Thoracic aorta (tissue), 2 donors: ENCODE results near the gene RNF166. TPM values are rescaled to one million over a fixed set of nuclear protein-coding genes. Genes with fewer than 3 reads are reported as not detected.

Experiments
- ATAC-seq: fragments of 150-250 bp; one replicate; pipeline ENCODE4 v1.8.0; 2017; ENCODE audit warnings: low read depth; ENCODE audit not compliant: insufficient number of reproducible peaks, low FRiP score
- DNase-seq: peaks from one replicate; pipeline ENCODE4 v3.0.0-alpha.2; 2020; ENCODE audit warnings: low spot score
- H3K27ac ChIP-seq, 2 donors: fragments of 200-600 bp; sonication (generic); 1 replicate in 1 of 2; 2 replicates in 1 of 2; pipeline ENCODE4 v1.5.1; 2016; ENCODE audit warnings: mild to moderate bottlenecking in 2 of 2, moderate library complexity in 2 of 2
- H3K27me3 ChIP-seq: fragments of 200-600 bp; sonication (generic); replicated peaks from 2 replicates; pipeline ENCODE4 v1.6.0; 2016; ENCODE audit warnings: mild to moderate bottlenecking; ENCODE audit not compliant: insufficient read depth
- H3K36me3 ChIP-seq: fragments of 200-600 bp; sonication (generic); one replicate; pipeline ENCODE4 v1.5.1; 2016
- H3K4me1 ChIP-seq, 2 donors: fragments of 200-600 bp; sonication (generic); 1 replicate in 1 of 2; 2 replicates in 1 of 2; pipeline versions ENCODE4 v1.5.1 to v1.6.0; 2016; ENCODE audit warnings: low read depth in 2 of 2, mild to moderate bottlenecking in 1 of 2; ENCODE audit not compliant: control insufficient read depth in 1 of 2
- H3K4me3 ChIP-seq: fragments of 200-600 bp; sonication (generic); 2 replicates; pipeline ENCODE4 v1.5.1; 2016; ENCODE audit warnings: mild to moderate bottlenecking
- H3K9me3 ChIP-seq: fragments of 200-600 bp; sonication (generic); 2 replicates; pipeline ENCODE4 v1.5.1; 2016
- CTCF ChIP-seq: fragments of 200-600 bp; sonication (generic); IDR thresholded peaks from one replicate; pipeline ENCODE4 v1.5.1; 2019; ENCODE audit warnings: antibody characterized with exemption
- total RNA-seq, 2 donors: library from RNA; depleted of rRNA; stranded (reverse); fragments of >200 nt; gene quantifications; one replicate each; pipeline versions ENCODE4 v1.1.0 to v1.2.3, GENCODE V29; 2016

The RNF166 gene
- total RNA-seq, 2 donors from 2014 or later: 20.7 to 36.6 TPM

DNA sequence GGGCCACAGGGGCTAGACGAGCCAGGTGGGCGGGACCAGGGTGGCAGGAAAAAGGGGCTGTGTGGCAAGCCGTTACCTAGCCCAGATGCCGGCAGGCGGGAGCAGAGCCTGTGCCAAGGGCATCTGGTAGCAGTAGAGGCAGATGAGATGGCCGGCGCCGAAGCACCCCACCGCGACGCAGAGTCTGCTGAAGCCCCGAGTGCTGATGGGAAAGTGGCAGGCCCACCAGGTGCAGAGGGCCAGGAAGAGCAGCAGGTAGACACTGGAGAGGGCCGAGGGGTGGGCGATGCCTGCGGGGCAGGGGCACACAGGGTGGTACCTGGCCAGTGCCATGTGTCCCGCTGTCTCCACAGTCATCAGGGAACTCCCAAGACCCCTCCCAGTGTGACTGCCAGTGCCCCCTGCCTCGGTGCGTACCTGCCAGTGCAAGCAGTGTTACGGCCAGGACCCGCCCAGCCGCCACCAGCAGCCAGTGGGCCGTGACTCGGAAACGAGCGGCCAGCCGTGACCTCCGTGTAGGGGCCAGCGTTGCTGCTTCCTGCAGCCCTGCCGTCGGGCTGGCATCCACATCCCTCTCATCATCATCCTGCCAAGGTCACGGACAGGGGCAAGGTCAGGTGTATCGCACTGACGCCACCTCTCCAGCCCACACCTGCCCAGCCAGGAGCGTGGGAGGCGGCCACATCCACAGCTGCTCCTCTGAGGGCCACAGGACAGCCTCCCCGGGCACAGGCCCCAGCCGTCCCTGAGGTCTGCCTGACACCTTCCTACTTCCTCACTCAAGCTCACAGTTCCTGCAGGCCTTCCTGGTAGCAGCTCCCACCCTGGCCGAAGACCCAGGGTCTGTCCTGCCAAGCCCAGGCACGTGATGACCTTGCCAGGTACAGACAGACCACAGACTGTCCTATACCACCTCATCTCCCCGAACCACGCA, 32.2 kb upstream of the RNF166 start:
- H3K27me3 ChIP-seq: no peaks in the 10 kb centered on the region
- DNase-seq: no peak
- TF ChIP-seq CTCF: no peak
- H3K36me3 ChIP-seq: peaks cover 20% of the 10 kb centered on the region
- no peak for ATAC-seq
- peaks cover 0 to 6% of the 10 kb centered on the region in 2 donors for H3K4me1 ChIP-seq
- no peaks in the 10 kb centered on the region for H3K9me3 ChIP-seq
- no peak overlapping the region for H3K27ac ChIP-seq
- no peak overlapping the region for H3K4me3 ChIP-seq

DNA sequence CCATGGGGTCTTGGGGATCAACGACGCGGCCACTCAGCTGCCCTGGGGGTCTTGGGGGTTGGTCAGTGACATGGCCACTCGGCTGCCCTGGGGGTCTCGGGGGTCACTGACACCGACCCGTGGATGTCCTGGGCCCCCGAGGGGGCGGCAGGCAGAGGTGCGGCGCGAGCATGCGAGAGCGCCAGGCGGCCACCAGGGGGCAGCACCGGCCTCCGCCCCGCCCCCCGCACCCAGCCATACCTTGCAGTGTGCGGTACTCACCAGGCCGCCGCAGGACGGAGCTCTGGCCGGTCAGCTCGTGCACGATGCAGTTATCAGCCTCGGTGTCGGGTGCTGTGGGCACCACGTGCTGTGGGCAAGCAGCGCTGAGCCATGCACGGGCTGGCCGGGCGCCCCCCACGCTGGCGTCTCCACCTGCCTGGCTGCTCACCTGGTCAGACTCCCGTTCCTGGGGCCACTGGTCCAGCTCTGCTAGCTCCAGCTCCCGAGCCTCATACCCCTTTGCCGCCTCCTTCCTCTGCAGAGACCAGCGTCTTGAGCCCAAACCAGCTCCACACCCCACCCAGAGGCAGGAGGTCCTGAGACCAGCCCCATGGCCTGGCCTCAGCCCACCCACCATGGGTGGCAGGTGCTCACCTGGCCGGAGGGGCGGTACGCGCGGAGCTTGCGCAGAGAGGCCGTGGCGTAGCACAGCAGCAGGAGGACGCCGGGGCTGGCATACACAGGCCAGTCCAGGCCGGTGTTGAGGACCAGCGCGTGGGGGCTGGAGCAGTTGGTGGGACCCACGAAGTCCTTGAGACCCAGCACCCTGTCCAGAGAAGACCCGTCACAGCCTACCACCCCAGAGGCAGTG, 31.3 kb upstream of the RNF166 start:
- peaks cover 26% of the 10 kb centered on the region for H3K36me3 ChIP-seq
- H3K4me3 ChIP-seq: no peak overlapping the region
- H3K9me3 ChIP-seq: no peaks in the 10 kb centered on the region
- no peak overlapping the region for H3K27ac ChIP-seq
- H3K4me1 ChIP-seq: peaks cover 0 to 6% of the 10 kb centered on the region in 2 donors
- DNase-seq: no peak
- TF ChIP-seq CTCF: peak; percentile 99
- no peak for ATAC-seq
- H3K27me3 ChIP-seq: no peaks in the 10 kb centered on the region

GRCh38 chr16:88736496-88736895, 30.3 kb upstream of the RNF166 start:
- no peak for TF ChIP-seq CTCF
- no peak overlapping the region for H3K27ac ChIP-seq
- ATAC-seq (no peak), DNase-seq (no peak)
- no peaks in the 10 kb centered on the region for H3K9me3 ChIP-seq
- no peaks in the 10 kb centered on the region for H3K27me3 ChIP-seq
- peaks cover 28% of the 10 kb centered on the region for H3K36me3 ChIP-seq
- H3K4me3 ChIP-seq: no peak overlapping the region
- H3K4me1 ChIP-seq: peaks cover 0 to 6% of the 10 kb centered on the region in 2 donors

DNA sequence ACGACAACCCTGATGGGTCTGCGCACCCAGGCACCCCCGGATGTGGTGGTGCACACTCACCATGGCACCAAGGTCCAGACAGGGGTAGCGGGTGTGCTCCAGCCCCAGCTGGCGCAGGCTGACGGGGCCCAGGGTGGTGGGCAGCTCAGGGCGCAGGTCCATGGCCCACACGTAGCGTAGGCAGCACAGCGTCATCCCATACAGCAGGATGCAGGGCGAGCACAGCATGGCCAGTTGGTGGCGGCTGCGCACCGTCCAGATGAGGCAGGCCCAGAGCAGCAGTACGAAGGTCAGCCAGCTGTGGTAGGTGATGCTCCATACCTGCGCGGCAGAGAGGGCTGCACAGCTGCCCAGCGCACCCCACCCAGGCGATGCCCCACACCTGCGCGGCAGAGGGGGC, 29.9 kb upstream of the RNF166 start:
- Histone ChIP-seq H3K27me3 (no peaks in the 10 kb centered on the region), H3K36me3 (peaks cover 28% of the 10 kb centered on the region), H3K9me3 (no peaks in the 10 kb centered on the region), H3K4me1 (peaks cover 0 to 6% of the 10 kb centered on the region in 2 donors), H3K27ac (no peak overlapping the region), H3K4me3 (no peak overlapping the region)
- DNase-seq (no peak), ATAC-seq (no peak)
- TF ChIP-seq CTCF: no peak

DNA sequence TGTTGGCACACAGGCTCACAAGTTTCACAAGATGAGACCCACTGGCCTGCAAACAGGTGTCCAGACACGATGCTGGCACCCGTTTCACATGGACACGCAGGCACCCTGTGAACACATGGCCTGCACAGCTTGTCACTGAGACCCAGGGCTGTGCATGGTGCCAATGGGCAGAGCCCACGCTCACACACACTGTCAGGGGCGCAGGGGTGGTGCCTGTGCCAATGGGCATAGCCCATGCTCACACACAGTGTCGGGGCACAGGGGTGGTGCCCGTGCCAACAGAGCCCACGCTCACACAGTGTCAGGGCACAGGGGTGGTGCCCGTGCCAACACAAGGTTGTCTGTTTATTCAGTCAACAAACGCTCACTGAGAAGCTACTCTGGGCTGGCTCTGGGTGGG, 29.4 kb upstream of the RNF166 start:
- H3K36me3 ChIP-seq: peaks cover 23% of the 10 kb centered on the region
- no peaks in the 10 kb centered on the region for H3K27me3 ChIP-seq
- DNase-seq: no peak
- no peak for TF ChIP-seq CTCF
- H3K4me3 ChIP-seq: no peak overlapping the region
- ATAC-seq: no peak
- H3K27ac ChIP-seq: no peak overlapping the region
- no peaks in the 10 kb centered on the region for H3K9me3 ChIP-seq
- peaks cover 0 to 6% of the 10 kb centered on the region in 2 donors for H3K4me1 ChIP-seq
